Upper lobe of left lung (tissue), 6 donors: ENCODE results near the gene NPHP4. TPM values are rescaled to one million over a fixed set of nuclear protein-coding genes. Genes with fewer than 3 reads are reported as not detected.

ENCODE experiments used
- ATAC-seq, 2 donors: fragments of 200-7000 bp; cut with Tn5 transposase; one replicate each; pipeline ENCODE4 v1.9.1; 2022; ENCODE audit warnings: mild to moderate bottlenecking in 2 of 2, moderate library complexity in 2 of 2; ENCODE audit not compliant: low FRiP score in 2 of 2
- DNase-seq, 2 donors: peaks; one replicate each; pipeline ENCODE4 v3.0.0-alpha.2; 2019 to 2020
- H3K27ac ChIP-seq, 4 donors: fragments of 200-600 bp; sonication (generic); one replicate each; pipeline ENCODE4 v1.5.1; 2016 to 2019
- H3K27me3 ChIP-seq, 4 donors: fragments of 200-600 bp; sonication (generic); one replicate each; pipeline ENCODE4 v1.5.1; 2017 to 2019
- H3K36me3 ChIP-seq, 4 donors: fragments of 200-600 bp; sonication (generic); one replicate each; pipeline ENCODE4 v1.5.1; 2016 to 2019
- H3K4me1 ChIP-seq, 4 donors: fragments of 200-600 bp; sonication (generic); one replicate each; pipeline ENCODE4 v1.5.1; 2018 to 2019
- H3K4me3 ChIP-seq, 4 donors: fragments of 200-600 bp; sonication (generic); one replicate each; pipeline ENCODE4 v1.5.1; 2017 to 2019; ENCODE audit warnings: mild to moderate bottlenecking in 2 of 4, moderate library complexity in 1 of 4
- H3K9me3 ChIP-seq, 4 donors: fragments of 200-600 bp; sonication (generic); one replicate each; pipeline ENCODE4 v1.5.1; 2018 to 2019
- EP300 ChIP-seq, 4 donors: sonication (generic); formaldehyde crosslinking; IDR thresholded peaks; one replicate each; pipeline ENCODE4 v1.5.1; 2017; ENCODE audit warnings: antibody characterized with exemption in 4 of 4, control low read depth in 2 of 4
- POLR2A ChIP-seq, 4 donors: fragments of 450-650 bp; IDR thresholded peaks; one replicate each; pipeline ENCODE4 v1.5.1; 2016 to 2017; ENCODE audit warnings: antibody characterized with exemption in 4 of 4, mild to moderate bottlenecking in 2 of 4
- POLR2AphosphoS5 ChIP-seq, 2 donors: sonication (generic); formaldehyde crosslinking; IDR thresholded peaks; one replicate each; pipeline ENCODE4 v1.5.1; 2017; ENCODE audit warnings: antibody characterized with exemption in 2 of 2
- WGBS, 2 donors: methylation state at CpG; one replicate each; pipeline ENCODE4 v1.1.5; 2017 to 2018; 5-methylcytosine and 5-hydroxymethylcytosine counted together
- total RNA-seq, 6 donors: library from RNA; depleted of rRNA in 4 of 6; stranded (reverse); fragments of >200 nt in 4 of 6; gene quantifications; one replicate each; pipeline versions ENCODE4 v1.1.0 to v1.2.1, GENCODE V29; 2016 to 2021
- TF ChIP-seq, protein P1 (sequence below), 6 experiments: fragments of 450-650 bp in 4 of 6; fragments of 200-600 bp in 2 of 6; sonication (generic) in 2 of 6; IDR thresholded peaks; one replicate each; pipeline ENCODE4 v1.5.1; 2016 to 2019; ENCODE audit warnings: antibody characterized with exemption in 6 of 6
- donor health status: DM: no; HTN: no; CAD: no; lungs with moderate emphysema.
- donor health status: DM: no; HTN: yes; CAD: no; lungs with severe emphysema.

NPHP4 gene
- total RNA-seq, 6 donors from 2014 or later = 13.5 to 45.1 (median 19.9) TPM

DNA sequence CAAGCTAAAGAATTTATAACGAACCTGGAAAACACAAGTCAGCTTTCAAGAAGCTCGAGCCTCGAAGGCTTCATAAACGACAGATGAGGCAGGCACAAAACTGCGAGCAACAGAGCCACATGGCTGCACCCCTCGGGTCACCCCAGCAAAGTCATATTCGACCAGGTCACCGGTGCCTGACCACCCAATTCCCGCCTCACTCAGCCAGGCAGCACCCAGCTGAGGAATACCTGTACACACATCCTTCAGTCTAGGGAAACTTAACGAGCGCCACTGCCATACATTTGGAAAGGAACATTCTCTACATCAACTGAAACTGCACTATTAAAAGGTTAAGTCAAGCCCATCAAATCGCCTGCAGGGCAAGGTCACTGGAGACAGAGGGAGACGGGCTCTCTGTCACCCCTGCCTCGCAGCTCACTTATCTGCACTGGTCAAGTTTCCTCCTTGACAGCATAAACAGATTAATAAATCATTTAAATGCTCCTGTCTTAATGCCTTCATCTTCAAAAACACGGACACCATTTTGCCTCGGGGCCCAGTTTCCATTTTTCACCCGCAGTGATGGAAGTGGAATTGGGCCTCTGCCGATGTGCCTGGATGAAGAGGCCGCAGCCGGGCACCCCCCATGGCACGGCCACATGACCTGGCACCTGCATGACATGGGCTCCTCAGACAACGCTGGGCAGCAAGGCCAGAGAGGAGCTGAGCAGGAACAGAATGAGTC, 20.6 kb downstream of the NPHP4 start:
- TF ChIP-seq EP300 (IDR thresholded peaks at IDR 0.05) (no peak), POLR2A (IDR thresholded peaks at IDR 0.05) (no peak), POLR2AphosphoS5 (IDR thresholded peaks at IDR 0.05) (no peak)
- TF ChIP-seq, protein P1, sequence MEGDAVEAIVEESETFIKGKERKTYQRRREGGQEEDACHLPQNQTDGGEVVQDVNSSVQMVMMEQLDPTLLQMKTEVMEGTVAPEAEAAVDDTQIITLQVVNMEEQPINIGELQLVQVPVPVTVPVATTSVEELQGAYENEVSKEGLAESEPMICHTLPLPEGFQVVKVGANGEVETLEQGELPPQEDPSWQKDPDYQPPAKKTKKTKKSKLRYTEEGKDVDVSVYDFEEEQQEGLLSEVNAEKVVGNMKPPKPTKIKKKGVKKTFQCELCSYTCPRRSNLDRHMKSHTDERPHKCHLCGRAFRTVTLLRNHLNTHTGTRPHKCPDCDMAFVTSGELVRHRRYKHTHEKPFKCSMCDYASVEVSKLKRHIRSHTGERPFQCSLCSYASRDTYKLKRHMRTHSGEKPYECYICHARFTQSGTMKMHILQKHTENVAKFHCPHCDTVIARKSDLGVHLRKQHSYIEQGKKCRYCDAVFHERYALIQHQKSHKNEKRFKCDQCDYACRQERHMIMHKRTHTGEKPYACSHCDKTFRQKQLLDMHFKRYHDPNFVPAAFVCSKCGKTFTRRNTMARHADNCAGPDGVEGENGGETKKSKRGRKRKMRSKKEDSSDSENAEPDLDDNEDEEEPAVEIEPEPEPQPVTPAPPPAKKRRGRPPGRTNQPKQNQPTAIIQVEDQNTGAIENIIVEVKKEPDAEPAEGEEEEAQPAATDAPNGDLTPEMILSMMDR (IDR thresholded peaks at IDR 0.05) = no peak

DNA sequence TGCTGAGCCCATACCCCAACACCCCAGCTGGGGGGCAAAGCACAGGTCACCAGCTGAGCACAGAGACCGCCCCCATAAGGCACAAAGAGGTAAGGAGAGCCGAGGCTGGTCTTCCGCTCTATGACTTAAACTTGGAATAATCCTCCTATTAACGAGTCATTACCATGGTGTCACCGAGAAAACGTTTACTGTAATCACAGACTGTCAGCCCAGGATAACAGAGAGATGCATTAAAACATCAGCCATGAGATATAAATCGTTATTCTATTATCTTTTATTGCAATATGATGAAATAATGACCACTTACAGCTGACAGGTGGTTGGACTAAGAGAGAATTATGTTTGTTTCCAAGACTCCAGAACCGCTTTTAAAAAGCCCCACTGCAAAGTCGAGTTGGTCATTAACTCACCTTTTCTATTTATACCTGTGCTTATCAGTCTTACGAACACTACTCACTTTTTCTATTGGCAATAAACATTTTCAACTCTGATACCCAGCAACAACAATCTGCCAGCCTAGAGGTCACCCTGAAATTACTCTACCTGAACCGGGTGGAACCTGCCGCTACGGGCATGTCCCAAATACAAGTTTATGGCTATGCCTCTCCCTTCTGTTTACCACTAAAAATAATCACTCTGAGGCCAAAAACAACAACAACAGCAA, 21.5 kb downstream of the NPHP4 start:
- H3K27me3 ChIP-seq = no peaks in the 10 kb centered on the region
- no peak overlapping the region for H3K4me3 ChIP-seq
- no peak for DNase-seq
- ATAC-seq = no peak
- H3K36me3 ChIP-seq = peaks cover 0 to 40% (median 18%) of the 10 kb centered on the region in 4 donors
- H3K27ac ChIP-seq = no peak overlapping the region
- TF ChIP-seq POLR2AphosphoS5 (IDR thresholded peaks at IDR 0.05) = no peak
- TF ChIP-seq EP300 (IDR thresholded peaks at IDR 0.05) = no peak
- TF ChIP-seq, protein P1 (IDR thresholded peaks at IDR 0.05) = no peak
- no peak for TF ChIP-seq POLR2A (IDR thresholded peaks at IDR 0.05)
- WGBS, 2 donors = 85 to 86% methylated on average over 13 of the region's 13 CpGs
- H3K4me1 ChIP-seq = no peaks in the 10 kb centered on the region
- no peaks in the 10 kb centered on the region for H3K9me3 ChIP-seq

More for the DNA sequence above, 20.6 kb downstream of the NPHP4 start:
- H3K27ac ChIP-seq = no peak overlapping the region
- ATAC-seq = no peak
- no peaks in the 10 kb centered on the region for H3K4me1 ChIP-seq
- peaks cover 0 to 40% (median 14%) of the 10 kb centered on the region in 4 donors for H3K36me3 ChIP-seq
- H3K27me3 ChIP-seq = no peaks in the 10 kb centered on the region
- no peak overlapping the region for H3K4me3 ChIP-seq
- 84 to 86% methylated on average over 21 to 22 of the region's 22 CpGs for WGBS, 2 donors
- DNase-seq = peak in 1 of 2 donors; percentile 18
- H3K9me3 ChIP-seq = no peaks in the 10 kb centered on the region

DNA sequence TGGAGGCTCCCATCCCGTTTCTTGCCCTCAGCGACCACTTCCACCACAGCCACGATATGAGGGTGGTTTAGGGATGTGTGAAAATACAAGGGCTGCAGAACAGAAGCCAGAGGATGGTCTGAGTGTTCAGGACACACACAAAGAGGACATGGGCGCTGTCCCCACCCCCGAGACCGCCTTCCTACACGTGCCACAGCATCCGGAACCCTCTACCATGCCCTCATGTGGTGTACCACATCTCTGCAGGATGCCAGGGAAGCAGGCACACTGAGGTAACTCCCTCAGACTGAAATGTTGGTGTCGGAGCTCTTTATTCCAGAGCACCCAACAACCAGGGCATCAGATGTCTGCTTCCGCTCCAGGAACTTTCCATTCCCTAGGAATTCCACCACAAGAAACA, 23.1 kb downstream of the NPHP4 start:
- no peaks in the 10 kb centered on the region for H3K9me3 ChIP-seq
- no peak overlapping the region for H3K27ac ChIP-seq

DNA sequence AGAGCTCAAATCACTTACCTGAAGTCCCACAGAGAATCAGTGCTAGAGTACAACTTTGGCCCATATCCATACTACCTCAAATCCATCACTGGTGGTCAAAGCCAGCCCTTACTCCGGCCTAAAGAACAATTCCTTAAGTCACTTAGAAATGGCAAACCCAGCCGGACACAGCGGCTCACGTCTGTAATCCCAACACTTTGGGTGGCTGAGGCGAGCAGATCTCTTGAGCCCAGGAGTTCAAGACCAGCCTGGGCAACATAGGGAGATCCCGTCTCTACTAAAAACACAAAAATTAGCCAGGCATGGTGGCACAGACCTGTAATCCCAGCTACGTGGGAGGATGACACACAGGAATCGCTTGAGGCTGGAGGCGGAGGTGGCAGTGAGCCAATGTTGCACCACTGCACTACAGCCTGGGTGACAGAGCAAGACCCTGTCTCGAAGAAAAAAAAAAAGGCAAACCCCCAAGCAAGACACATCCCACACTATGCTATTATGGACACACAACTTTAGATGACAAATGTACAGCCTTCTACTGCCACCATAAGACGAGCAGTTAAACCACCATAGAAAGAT, 24.0 kb downstream of the NPHP4 start:
- Histone ChIP-seq H3K4me1 (no peaks in the 10 kb centered on the region), H3K9me3 (no peaks in the 10 kb centered on the region), H3K36me3 (peaks cover 4 to 39% (median 22%) of the 10 kb centered on the region in 4 donors), H3K27ac (peak overlapping the region in 1 of 4 donors; percentile 35), H3K27me3 (no peaks in the 10 kb centered on the region), H3K4me3 (no peak overlapping the region)
- TF ChIP-seq, protein P1 (IDR thresholded peaks at IDR 0.05) = no peak
- TF ChIP-seq EP300 (IDR thresholded peaks at IDR 0.05) = no peak
- TF ChIP-seq POLR2AphosphoS5 (IDR thresholded peaks at IDR 0.05) = no peak
- no peak for TF ChIP-seq POLR2A (IDR thresholded peaks at IDR 0.05)
- 93 to 96% methylated on average over 10 to 11 of the region's 11 CpGs for WGBS, 2 donors
- DNase-seq = no peak
- ATAC-seq = no peak

More for the DNA sequence above, 23.1 kb downstream of the NPHP4 start:
- H3K4me1 ChIP-seq = no peaks in the 10 kb centered on the region
- TF ChIP-seq POLR2A (IDR thresholded peaks at IDR 0.05) = no peak
- TF ChIP-seq POLR2AphosphoS5 (IDR thresholded peaks at IDR 0.05) = no peak
- TF ChIP-seq EP300 (IDR thresholded peaks at IDR 0.05) = no peak
- TF ChIP-seq, protein P1 (IDR thresholded peaks at IDR 0.05) = no peak
- H3K27me3 ChIP-seq = no peaks in the 10 kb centered on the region
- ATAC-seq = no peak
- H3K36me3 ChIP-seq = peaks cover 4 to 39% (median 22%) of the 10 kb centered on the region in 4 donors
- no peak overlapping the region for H3K4me3 ChIP-seq
- 91 to 96% methylated on average over 10 of the region's 10 CpGs for WGBS, 2 donors
- peak in 1 of 2 donors; percentile 10 for DNase-seq
